ENCODE measurements around the gene CRTC1. TPM values are rescaled to one million over a fixed set of nuclear protein-coding genes. Genes with fewer than 3 reads are reported as not detected.

CRTC1 gene
- total RNA-seq, 1 donor from 2014 or later = 2.3 TPM

- no peak for TF ChIP-seq CTCF (IDR thresholded peaks at IDR 0.05; ENCODE audit: insufficient read depth, low read length, poor library complexity, severe bottlenecking)
- Histone ChIP-seq H3K36me3 (ENCODE audit: control insufficient read depth, insufficient read depth, low read length) (no peaks in the 10 kb centered on the region), H3K4me3 (ENCODE audit: low read depth, low read length) (no peak overlapping the region), H3K27me3 (ENCODE audit: control insufficient read depth, insufficient read depth, low read length) (peaks cover 6% of the 10 kb centered on the region)
- no peak for DNase-seq (ENCODE audit: low read depth)
Measured at GRCh38 chr19:18660051-18660910, 23.2 kb upstream of the CRTC1 start.

- TF ChIP-seq CTCF (IDR thresholded peaks at IDR 0.05; ENCODE audit: insufficient read depth, low read length, poor library complexity, severe bottlenecking) = no peak
- H3K4me3 ChIP-seq (ENCODE audit: low read depth, low read length) = no peak overlapping the region
Measured at GRCh38 chr19:18660939-18661670, 22.4 kb upstream of the CRTC1 start.

GRCh38 chr19:18662972-18663732 lies 20.3 kb upstream of the CRTC1 start:
- TF ChIP-seq CTCF (IDR thresholded peaks at IDR 0.05; ENCODE audit: insufficient read depth, low read length, poor library complexity, severe bottlenecking) = no peak
- H3K27me3 ChIP-seq (ENCODE audit: control insufficient read depth, insufficient read depth, low read length) = peaks cover 5% of the 10 kb centered on the region
- no peak for DNase-seq (ENCODE audit: low read depth)
- no peak overlapping the region for H3K4me3 ChIP-seq (ENCODE audit: low read depth, low read length)
- H3K36me3 ChIP-seq (ENCODE audit: control insufficient read depth, insufficient read depth, low read length) = no peaks in the 10 kb centered on the region

More at GRCh38 chr19:18660939-18661670, 22.4 kb upstream of the CRTC1 start:
- H3K27me3 ChIP-seq (ENCODE audit: control insufficient read depth, insufficient read depth, low read length) = peaks cover 6% of the 10 kb centered on the region
- no peak for DNase-seq (ENCODE audit: low read depth)
- H3K36me3 ChIP-seq (ENCODE audit: control insufficient read depth, insufficient read depth, low read length) = no peaks in the 10 kb centered on the region

GRCh38 chr19:18663940-18664530 lies 19.4 kb upstream of the CRTC1 start:
- no peak for TF ChIP-seq CTCF (IDR thresholded peaks at IDR 0.05; ENCODE audit: insufficient read depth, low read length, poor library complexity, severe bottlenecking)
- peaks cover 1% of the 10 kb centered on the region for H3K27me3 ChIP-seq (ENCODE audit: control insufficient read depth, insufficient read depth, low read length)
- no peaks in the 10 kb centered on the region for H3K36me3 ChIP-seq (ENCODE audit: control insufficient read depth, insufficient read depth, low read length)
- no peak overlapping the region for H3K4me3 ChIP-seq (ENCODE audit: low read depth, low read length)
- DNase-seq (ENCODE audit: low read depth) = no peak

DNA sequence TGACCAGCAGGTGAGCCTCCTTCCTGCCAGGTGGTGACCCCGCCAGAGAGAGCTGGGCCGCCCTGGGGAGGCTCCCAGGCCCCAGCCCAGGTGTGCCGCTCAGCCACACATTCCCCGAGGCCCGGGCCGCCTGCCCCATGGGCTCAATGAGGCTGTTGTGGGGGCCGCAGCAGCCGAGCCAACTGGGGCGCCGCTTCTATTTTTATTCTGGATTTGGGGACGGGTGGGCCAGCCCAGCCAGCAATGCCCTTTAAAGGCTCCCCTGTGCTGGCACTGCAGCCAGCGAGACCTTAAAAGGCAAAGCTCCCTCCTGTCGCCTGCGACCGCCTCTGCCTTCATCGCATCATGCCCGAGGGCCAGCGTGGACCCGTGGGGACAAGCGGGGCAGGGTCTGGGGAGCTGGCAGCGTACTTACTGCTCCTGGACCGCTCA lies 17.7 kb upstream of the CRTC1 start:
- TF ChIP-seq CTCF (IDR thresholded peaks at IDR 0.05; ENCODE audit: insufficient read depth, low read length, poor library complexity, severe bottlenecking) = no peak
- DNase-seq (ENCODE audit: low read depth) = no peak
- H3K27me3 ChIP-seq (ENCODE audit: control insufficient read depth, insufficient read depth, low read length) = no peaks in the 10 kb centered on the region

More for the DNA sequence above, 17.7 kb upstream of the CRTC1 start:
- no peaks in the 10 kb centered on the region for H3K36me3 ChIP-seq (ENCODE audit: control insufficient read depth, insufficient read depth, low read length)
- no peak overlapping the region for H3K4me3 ChIP-seq (ENCODE audit: low read depth, low read length)

Measured in kidney epithelial cell (primary cell).